ENCODE measurements around the gene TUFT1.

The TUFT1 gene

GRCh38 chr1:151534662-151535278 lies 5.3 kb upstream of the TUFT1 start:
- peak; percentile 88 for DNase-seq
- no peaks in the 10 kb centered on the region for H3K9me3 Mint-ChIP-seq

DNA sequence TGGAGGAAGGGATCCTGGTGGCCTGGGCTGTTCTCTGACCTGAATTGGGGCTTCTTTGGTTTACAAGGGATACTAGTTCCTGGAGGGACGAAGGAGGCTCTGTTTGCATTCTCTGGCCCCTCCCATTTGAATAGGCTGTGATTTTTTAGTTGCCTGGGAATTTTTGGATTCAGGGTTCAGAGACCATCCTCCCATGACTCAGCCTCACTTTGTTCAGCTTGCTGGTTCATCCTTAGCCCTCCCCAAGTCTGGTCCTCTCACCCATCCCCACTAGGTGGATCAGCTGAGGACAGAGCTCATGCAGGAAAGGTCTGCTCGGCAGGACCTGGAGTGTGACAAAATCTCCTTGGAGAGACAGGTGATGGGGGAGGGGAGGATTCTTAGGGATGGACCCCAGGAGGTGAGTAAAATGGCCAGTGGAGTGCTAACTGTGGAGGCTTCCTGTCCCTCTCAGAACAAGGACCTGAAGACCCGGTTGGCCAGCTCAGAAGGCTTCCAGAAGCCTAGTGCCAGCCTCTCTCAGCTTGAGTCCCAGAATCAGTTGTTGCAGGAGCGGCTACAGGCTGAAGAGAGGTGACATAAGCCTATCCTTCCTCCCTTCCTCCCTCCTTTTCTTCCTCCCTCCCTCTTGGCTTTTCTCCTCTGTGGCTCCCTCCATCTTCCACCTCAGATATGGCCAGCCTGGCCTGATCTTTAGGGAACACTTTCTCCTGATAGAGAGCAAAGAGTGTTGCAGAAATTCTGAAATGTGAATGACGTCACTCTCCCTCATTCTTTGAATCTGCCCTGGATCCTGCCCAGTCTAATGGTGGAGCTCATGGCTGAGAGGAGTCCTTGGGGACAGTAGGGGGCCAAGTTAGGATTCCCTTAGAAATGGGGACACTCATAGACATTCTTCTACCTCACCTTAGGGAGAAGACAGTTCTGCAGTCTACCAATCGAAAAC lies 4.5 kb upstream of the TUFT1 start:
- peaks cover 16% of the 10 kb centered on the region for H3K4me1 Mint-ChIP-seq
- no peaks in the 10 kb centered on the region for H3K36me3 Mint-ChIP-seq (ENCODE audit: low read depth)
- DNase-seq: no peak
- H3K27me3 Mint-ChIP-seq (ENCODE audit: low read depth, poor library complexity): peaks cover 3% of the 10 kb centered on the region
- TF ChIP-seq CTCF (IDR thresholded peaks at IDR 0.05): no peak
- no peak overlapping the region for H3K27ac Mint-ChIP-seq
- no peaks in the 10 kb centered on the region for H3K9me3 Mint-ChIP-seq
- H3K4me3 Mint-ChIP-seq: no peak overlapping the region

More at GRCh38 chr1:151534662-151535278, 5.3 kb upstream of the TUFT1 start:
- Mint-ChIP-seq H3K4me1 (peaks cover 14% of the 10 kb centered on the region), H3K27ac (no peak overlapping the region), H3K27me3 (ENCODE audit: low read depth, poor library complexity) (peaks cover 3% of the 10 kb centered on the region), H3K4me3 (no peak overlapping the region), H3K36me3 (ENCODE audit: low read depth) (no peaks in the 10 kb centered on the region)
- peak; percentile 84 for TF ChIP-seq CTCF (IDR thresholded peaks at IDR 0.05)

DNA sequence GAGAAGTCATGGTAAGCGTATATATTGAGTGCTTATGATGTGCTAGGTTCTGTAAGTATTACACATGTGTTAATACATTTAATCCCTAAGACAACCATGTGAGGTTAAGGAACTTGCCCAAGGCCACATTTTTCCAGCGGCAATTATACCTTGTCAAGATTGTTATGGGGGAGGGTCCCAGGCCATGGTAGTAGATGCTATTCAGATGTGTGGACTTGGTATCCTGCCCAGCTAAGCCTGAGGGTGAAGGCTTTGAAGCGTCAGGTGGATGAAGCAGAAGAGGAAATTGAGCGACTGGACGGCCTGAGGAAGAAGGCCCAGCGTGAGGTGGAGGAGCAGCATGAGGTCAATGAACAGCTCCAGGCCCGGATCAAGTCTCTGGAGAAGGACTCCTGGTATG lies 3.6 kb upstream of the TUFT1 start:
- H3K9me3 Mint-ChIP-seq: no peaks in the 10 kb centered on the region
- peaks cover 25% of the 10 kb centered on the region for H3K4me1 Mint-ChIP-seq
- H3K27me3 Mint-ChIP-seq (ENCODE audit: low read depth, poor library complexity): peaks cover 3% of the 10 kb centered on the region
- no peak overlapping the region for H3K27ac Mint-ChIP-seq
- DNase-seq: no peak
- H3K36me3 Mint-ChIP-seq (ENCODE audit: low read depth): no peaks in the 10 kb centered on the region
- H3K4me3 Mint-ChIP-seq: no peak overlapping the region
- no peak for TF ChIP-seq CTCF (IDR thresholded peaks at IDR 0.05)

- Mint-ChIP-seq H3K27me3 (ENCODE audit: low read depth, poor library complexity) (peaks cover 3% of the 10 kb centered on the region), H3K9me3 (no peaks in the 10 kb centered on the region), H3K27ac (no peak overlapping the region), H3K36me3 (ENCODE audit: low read depth) (no peaks in the 10 kb centered on the region), H3K4me1 (peaks cover 31% of the 10 kb centered on the region), H3K4me3 (no peak overlapping the region)
- TF ChIP-seq CTCF (IDR thresholded peaks at IDR 0.05): no peak
- no peak for DNase-seq
Observed at GRCh38 chr1:151537112-151537511, 3.0 kb upstream of the TUFT1 start.

GRCh38 chr1:151539321-151540020 lies 638 bp upstream of the TUFT1 start:
- Mint-ChIP-seq H3K27me3 (ENCODE audit: low read depth, poor library complexity) (no peaks in the 10 kb centered on the region), H3K27ac (no peak overlapping the region), H3K36me3 (ENCODE audit: low read depth) (no peaks in the 10 kb centered on the region), H3K4me3 (peak overlapping the region; percentile 94), H3K4me1 (peaks cover 35% of the 10 kb centered on the region), H3K9me3 (no peaks in the 10 kb centered on the region)
- no peak for TF ChIP-seq CTCF (IDR thresholded peaks at IDR 0.05)
- no peak for DNase-seq
